Stimulated activated naive CD8-positive, alpha-beta T cell treated with anti-CD3 and anti-CD28 coated beads, Interleukin-15, Interleukin-2, amounts not matched to agents 100 ng/mL and 50 ng/mL, for 24 hours (primary cell): Measurements from ENCODE around the gene UNC119B.

Experiments used
- H3K27ac Mint-ChIP-seq: one replicate; pipeline ENCODE4 v1.8.0; 2021; ENCODE audit warnings: mild to moderate bottlenecking, mixed read lengths
- H3K27me3 Mint-ChIP-seq: one replicate; pipeline ENCODE4 v1.8.0; 2021; ENCODE audit warnings: mixed read lengths
- H3K36me3 Mint-ChIP-seq: one replicate; pipeline ENCODE4 v1.8.0; 2021; ENCODE audit warnings: low read depth, mixed read lengths
- H3K4me1 Mint-ChIP-seq: one replicate; pipeline ENCODE4 v1.8.0; 2021; ENCODE audit warnings: low read depth, mixed read lengths
- H3K4me3 Mint-ChIP-seq: one replicate; pipeline ENCODE4 v1.8.0; 2021; ENCODE audit warnings: mild to moderate bottlenecking, mixed read lengths
- H3K9me3 Mint-ChIP-seq: one replicate; pipeline ENCODE4 v1.8.0; 2021; ENCODE audit warnings: mixed read lengths

UNC119B gene

DNA sequence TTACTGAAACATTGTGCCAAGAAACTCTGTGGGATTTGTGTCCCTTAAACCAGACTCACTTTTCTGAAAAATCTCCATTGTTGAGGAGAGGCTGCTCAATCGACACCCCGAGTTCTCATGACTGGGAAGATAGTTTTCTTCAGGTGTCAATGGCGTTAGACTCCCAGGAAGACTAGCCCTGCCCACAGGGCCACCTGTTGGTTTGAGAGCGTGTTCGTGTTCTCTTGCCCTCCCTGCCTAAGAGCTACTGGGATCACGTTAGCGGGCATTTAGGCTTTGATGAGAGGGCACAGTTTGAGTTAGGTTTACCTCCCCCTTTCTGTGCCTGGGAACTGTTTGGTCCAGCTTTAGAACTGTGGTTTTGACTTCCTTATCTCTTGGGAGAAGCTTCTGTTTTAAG lies 10.7 kb upstream of the UNC119B start:
- no peak overlapping the region for H3K27ac Mint-ChIP-seq

GRCh38 chr12:120700886-120701285 lies 9.4 kb upstream of the UNC119B start:
- H3K4me1 Mint-ChIP-seq, result no peaks in the 10 kb centered on the region
- H3K27ac Mint-ChIP-seq, result no peak overlapping the region
- H3K4me3 Mint-ChIP-seq, result no peak overlapping the region
- peaks cover 61% of the 10 kb centered on the region for H3K36me3 Mint-ChIP-seq
- no peaks in the 10 kb centered on the region for H3K27me3 Mint-ChIP-seq
- H3K9me3 Mint-ChIP-seq, result no peaks in the 10 kb centered on the region

More for the DNA sequence above, 10.7 kb upstream of the UNC119B start:
- Mint-ChIP-seq H3K27me3 (no peaks in the 10 kb centered on the region), H3K4me1 (no peaks in the 10 kb centered on the region), H3K4me3 (no peak overlapping the region), H3K9me3 (no peaks in the 10 kb centered on the region), H3K36me3 (peaks cover 69% of the 10 kb centered on the region)

- no peaks in the 10 kb centered on the region for H3K9me3 Mint-ChIP-seq
- no peaks in the 10 kb centered on the region for H3K4me1 Mint-ChIP-seq
- no peaks in the 10 kb centered on the region for H3K27me3 Mint-ChIP-seq
- H3K36me3 Mint-ChIP-seq, result peaks cover 44% of the 10 kb centered on the region
- no peak overlapping the region for H3K4me3 Mint-ChIP-seq
- no peak overlapping the region for H3K27ac Mint-ChIP-seq
These were observed 7.6 kb upstream of the UNC119B start for GRCh38 chr12:120702637-120703036.

- no peak overlapping the region for H3K27ac Mint-ChIP-seq
- H3K9me3 Mint-ChIP-seq, result no peaks in the 10 kb centered on the region
- H3K4me3 Mint-ChIP-seq, result no peak overlapping the region
- no peaks in the 10 kb centered on the region for H3K4me1 Mint-ChIP-seq
- H3K36me3 Mint-ChIP-seq, result peaks cover 43% of the 10 kb centered on the region
- H3K27me3 Mint-ChIP-seq, result no peaks in the 10 kb centered on the region
These were observed 6.8 kb upstream of the UNC119B start for GRCh38 chr12:120703311-120703942.

GRCh38 chr12:120705618-120706017 lies 4.6 kb upstream of the UNC119B start:
- H3K27ac Mint-ChIP-seq, result no peak overlapping the region
- H3K9me3 Mint-ChIP-seq, result no peaks in the 10 kb centered on the region

GRCh38 chr12:120706029-120706428 lies 4.2 kb upstream of the UNC119B start:
- Mint-ChIP-seq H3K27me3 (no peaks in the 10 kb centered on the region), H3K4me1 (peaks cover 5% of the 10 kb centered on the region), H3K4me3 (no peak overlapping the region), H3K27ac (no peak overlapping the region), H3K9me3 (no peaks in the 10 kb centered on the region), H3K36me3 (peaks cover 20% of the 10 kb centered on the region)

More at GRCh38 chr12:120705618-120706017, 4.6 kb upstream of the UNC119B start:
- H3K27me3 Mint-ChIP-seq, result no peaks in the 10 kb centered on the region
- H3K36me3 Mint-ChIP-seq, result peaks cover 24% of the 10 kb centered on the region
- peaks cover 5% of the 10 kb centered on the region for H3K4me1 Mint-ChIP-seq
- H3K4me3 Mint-ChIP-seq, result no peak overlapping the region

DNA sequence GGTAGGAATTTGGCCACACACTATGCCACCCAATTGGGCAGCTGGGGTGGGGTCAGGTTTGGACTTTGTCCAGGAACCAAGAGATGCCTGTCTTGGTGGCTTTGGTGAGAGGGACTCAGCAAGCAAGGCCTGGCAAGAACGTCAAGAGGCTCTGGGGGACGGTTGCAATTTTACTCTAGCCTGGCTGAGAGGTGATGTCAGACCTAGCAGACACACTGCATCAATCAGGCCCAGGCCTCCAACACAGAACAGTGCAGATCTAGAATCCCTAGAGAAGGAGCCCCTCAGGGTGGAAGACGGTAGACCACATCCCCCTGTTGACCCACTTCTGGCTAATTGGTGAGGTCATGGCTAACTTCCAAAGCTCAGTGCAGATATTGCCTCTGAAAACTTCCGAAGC lies 1.6 kb upstream of the UNC119B start:
- Mint-ChIP-seq H3K4me1 (peaks cover 26% of the 10 kb centered on the region), H3K4me3 (no peak overlapping the region), H3K27ac (no peak overlapping the region), H3K9me3 (no peaks in the 10 kb centered on the region), H3K36me3 (peaks cover 8% of the 10 kb centered on the region), H3K27me3 (no peaks in the 10 kb centered on the region)

GRCh38 chr12:120710805-120711296 lies 593 bp downstream of the UNC119B start:
- Mint-ChIP-seq H3K9me3 (no peaks in the 10 kb centered on the region), H3K36me3 (peaks cover 23% of the 10 kb centered on the region), H3K4me1 (peaks cover 31% of the 10 kb centered on the region), H3K4me3 (peak overlapping the region; percentile 91), H3K27ac (peak overlapping the region; percentile 82), H3K27me3 (no peaks in the 10 kb centered on the region)

- no peaks in the 10 kb centered on the region for H3K9me3 Mint-ChIP-seq
- H3K4me3 Mint-ChIP-seq, result peak overlapping the region; percentile 91
- peaks cover 33% of the 10 kb centered on the region for H3K4me1 Mint-ChIP-seq
- H3K36me3 Mint-ChIP-seq, result peaks cover 28% of the 10 kb centered on the region
- H3K27ac Mint-ChIP-seq, result peak overlapping the region; percentile 82
- no peaks in the 10 kb centered on the region for H3K27me3 Mint-ChIP-seq
These were observed 1.2 kb downstream of the UNC119B start for GRCh38 chr12:120711411-120711810.

DNA sequence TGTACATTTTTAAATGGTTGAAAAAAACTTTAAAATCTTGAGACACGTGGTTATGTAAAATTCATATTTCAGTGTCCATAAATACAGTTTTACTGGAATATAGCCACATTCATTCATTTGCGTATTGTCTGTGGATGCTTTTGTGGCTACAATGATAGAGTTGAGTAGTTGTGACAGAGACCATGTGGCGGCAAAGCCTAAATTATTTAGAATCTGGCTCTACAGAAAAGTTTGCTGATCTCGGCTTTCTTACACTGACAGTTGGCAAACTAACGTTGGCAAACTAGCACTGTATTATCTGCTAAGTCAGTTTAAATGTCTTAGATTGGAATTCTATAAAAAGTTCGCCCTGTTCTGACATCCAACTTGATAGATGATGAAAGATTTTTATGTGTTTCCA lies 2.4 kb downstream of the UNC119B start:
- H3K36me3 Mint-ChIP-seq, result peaks cover 33% of the 10 kb centered on the region

DNA sequence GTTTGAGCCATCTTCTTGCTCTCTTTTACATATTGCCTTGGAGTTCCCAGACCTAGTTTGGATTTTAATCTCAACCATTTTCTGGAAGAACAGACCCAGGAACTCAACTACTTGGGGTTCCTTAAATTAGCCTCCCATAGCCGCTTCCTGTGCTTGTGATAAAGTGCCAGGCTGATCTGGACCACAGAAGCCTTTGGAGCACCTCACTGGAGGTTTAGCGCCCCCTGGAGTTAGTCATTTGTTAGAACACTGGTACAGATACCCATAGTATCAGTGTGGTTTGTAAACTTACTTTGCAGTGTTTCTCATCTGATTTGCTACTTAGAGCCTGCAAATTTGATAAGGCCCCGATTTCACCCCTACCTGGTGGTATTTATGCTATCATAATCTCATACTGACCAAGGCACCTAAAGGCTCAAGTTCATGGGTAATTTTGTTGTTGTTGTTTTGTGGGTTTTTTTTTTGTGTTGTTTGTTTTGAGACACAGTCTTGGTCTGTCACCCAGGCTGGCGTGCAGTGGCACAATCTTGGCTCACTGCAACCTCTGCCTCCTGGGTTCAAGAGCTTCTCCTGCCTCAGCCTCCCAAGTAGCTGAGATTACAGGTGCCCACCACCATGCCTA lies 3.7 kb downstream of the UNC119B start:
- peaks cover 42% of the 10 kb centered on the region for H3K36me3 Mint-ChIP-seq

More for the DNA sequence above, 2.4 kb downstream of the UNC119B start:
- H3K27me3 Mint-ChIP-seq, result no peaks in the 10 kb centered on the region
- H3K27ac Mint-ChIP-seq, result no peak overlapping the region
- no peak overlapping the region for H3K4me3 Mint-ChIP-seq
- H3K9me3 Mint-ChIP-seq, result no peaks in the 10 kb centered on the region
- H3K4me1 Mint-ChIP-seq, result peaks cover 33% of the 10 kb centered on the region

GRCh38 chr12:120718055-120718454 lies 7.8 kb downstream of the UNC119B start:
- Mint-ChIP-seq H3K9me3 (no peaks in the 10 kb centered on the region), H3K27ac (no peak overlapping the region), H3K4me3 (no peak overlapping the region), H3K27me3 (no peaks in the 10 kb centered on the region), H3K4me1 (peaks cover 23% of the 10 kb centered on the region), H3K36me3 (peaks cover 75% of the 10 kb centered on the region)

More for the DNA sequence above, 3.7 kb downstream of the UNC119B start:
- H3K27ac Mint-ChIP-seq, result no peak overlapping the region
- H3K4me1 Mint-ChIP-seq, result peaks cover 43% of the 10 kb centered on the region
- H3K4me3 Mint-ChIP-seq, result peak overlapping the region; percentile 42
- no peaks in the 10 kb centered on the region for H3K9me3 Mint-ChIP-seq
- H3K27me3 Mint-ChIP-seq, result no peaks in the 10 kb centered on the region

DNA sequence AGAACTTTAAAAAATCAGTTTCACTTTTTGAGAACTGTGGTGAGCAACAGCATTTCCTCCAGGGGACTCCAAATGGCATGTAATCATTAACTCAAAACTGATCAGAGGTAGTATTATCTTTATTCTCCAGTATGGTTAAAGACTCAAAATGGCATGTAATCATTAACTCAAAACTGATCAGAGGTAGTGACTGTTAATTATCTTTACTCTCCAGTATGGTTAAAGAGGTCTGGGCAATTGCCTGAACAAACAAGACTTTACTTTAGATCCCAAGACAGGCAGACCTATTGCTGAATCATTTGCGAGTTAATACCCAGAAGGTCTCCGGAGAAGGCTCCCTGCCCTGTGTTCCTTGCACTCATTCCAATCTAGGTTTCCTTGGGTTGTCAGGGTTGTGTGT lies 8.8 kb downstream of the UNC119B start:
- Mint-ChIP-seq H3K36me3 (peaks cover 74% of the 10 kb centered on the region), H3K9me3 (no peaks in the 10 kb centered on the region), H3K4me3 (no peak overlapping the region), H3K27ac (no peak overlapping the region), H3K4me1 (peaks cover 13% of the 10 kb centered on the region), H3K27me3 (no peaks in the 10 kb centered on the region)

DNA sequence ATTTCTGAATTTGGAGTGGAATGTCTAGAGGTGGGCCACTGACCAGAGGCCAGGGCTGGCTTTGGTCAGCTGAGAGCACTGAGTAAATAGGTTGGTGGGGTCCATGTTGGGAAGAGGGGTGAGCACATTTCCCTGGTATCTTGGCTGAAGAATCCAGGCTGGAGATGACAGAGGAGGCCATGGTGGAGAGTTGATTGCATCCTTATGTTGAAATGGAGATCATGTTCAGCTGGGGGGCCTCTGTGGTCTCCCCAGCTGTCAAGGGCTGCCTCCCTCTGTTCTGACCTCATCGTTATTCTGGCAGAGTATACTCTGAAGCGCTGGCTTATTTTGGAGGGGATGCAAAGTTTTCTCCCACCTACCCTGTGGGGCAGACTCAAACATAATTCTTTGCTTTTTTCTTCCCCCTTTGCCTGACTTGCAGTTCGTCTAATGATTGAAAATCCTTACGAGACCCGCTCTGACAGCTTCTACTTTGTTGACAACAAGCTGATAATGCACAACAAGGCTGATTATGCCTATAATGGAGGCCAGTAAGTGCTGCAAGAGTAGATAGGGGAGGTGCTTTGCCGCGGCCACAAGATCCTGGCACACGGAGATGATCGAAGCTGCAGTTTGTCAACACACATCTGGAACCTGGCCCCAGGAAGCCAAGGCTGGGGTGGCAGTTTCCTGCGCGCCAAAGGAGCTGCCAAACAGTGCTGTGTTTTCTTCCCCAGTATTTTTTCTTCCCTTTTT lies 9.4 kb downstream of the UNC119B start:
- no peaks in the 10 kb centered on the region for H3K27me3 Mint-ChIP-seq
- H3K36me3 Mint-ChIP-seq, result peaks cover 71% of the 10 kb centered on the region

More for the DNA sequence above, 9.4 kb downstream of the UNC119B start:
- H3K27ac Mint-ChIP-seq, result no peak overlapping the region
- peaks cover 15% of the 10 kb centered on the region for H3K4me1 Mint-ChIP-seq
- no peaks in the 10 kb centered on the region for H3K9me3 Mint-ChIP-seq
- H3K4me3 Mint-ChIP-seq, result no peak overlapping the region
